ENCODE results near the gene GMDS. TPM values are rescaled to one million over a fixed set of nuclear protein-coding genes. Genes with fewer than 3 reads are reported as not detected.
"Not testable (repeated sequence)": the region's sequence is repeated elsewhere in the genome, so short reads cannot be mapped to it uniquely, and the experiment has no call there.

GMDS gene
- total and polyA plus RNA-seq, 2 donors (not counting 1 experiment from before 2014, with no cell fraction given) = 11.5 to 16.4 TPM

- Mint-ChIP-seq H3K27me3 (no peaks in the 10 kb centered on the region), H3K27ac (no peak overlapping the region), H3K9me3 (ENCODE audit: insufficient read depth) (peaks cover 9% of the 10 kb centered on the region), H3K4me3 (no peak overlapping the region), H3K4me1 (no peaks in the 10 kb centered on the region)
- H3K27ac ChIP-seq (ENCODE audit: low read length in 2 of 2) = no peak overlapping the region
- ATAC-seq (ENCODE audit: low read depth) (no peak), DNase-seq (no peak)
- intact Hi-C loops (cut with micrococcal nuclease) = no loop called here
- no peak overlapping the region for H3K4me3 ChIP-seq (ENCODE audit: control extremely low read depth in 1 of 5, extremely low read depth in 1 of 5, insufficient read depth in 1 of 5, low read depth in 2 of 5, low read length in 4 of 5)
- no peaks in the 10 kb centered on the region for H3K79me2 ChIP-seq (ENCODE audit: control insufficient read depth, insufficient read depth, low read length)
- H3K27me3 ChIP-seq (replicated peaks in 1 of 4; ENCODE audit: control extremely low read depth in 1 of 4, control insufficient read depth in 3 of 4, insufficient read depth in 4 of 4, low read length in 3 of 4) = no peaks in the 10 kb centered on the region
- CTCF ChIA-PET = no interaction called here
- no peaks in the 10 kb centered on the region for H4K20me1 ChIP-seq (ENCODE audit: control insufficient read depth, insufficient read depth, low read length, poor library complexity, severe bottlenecking)
- TF ChIP-seq, protein P1, sequence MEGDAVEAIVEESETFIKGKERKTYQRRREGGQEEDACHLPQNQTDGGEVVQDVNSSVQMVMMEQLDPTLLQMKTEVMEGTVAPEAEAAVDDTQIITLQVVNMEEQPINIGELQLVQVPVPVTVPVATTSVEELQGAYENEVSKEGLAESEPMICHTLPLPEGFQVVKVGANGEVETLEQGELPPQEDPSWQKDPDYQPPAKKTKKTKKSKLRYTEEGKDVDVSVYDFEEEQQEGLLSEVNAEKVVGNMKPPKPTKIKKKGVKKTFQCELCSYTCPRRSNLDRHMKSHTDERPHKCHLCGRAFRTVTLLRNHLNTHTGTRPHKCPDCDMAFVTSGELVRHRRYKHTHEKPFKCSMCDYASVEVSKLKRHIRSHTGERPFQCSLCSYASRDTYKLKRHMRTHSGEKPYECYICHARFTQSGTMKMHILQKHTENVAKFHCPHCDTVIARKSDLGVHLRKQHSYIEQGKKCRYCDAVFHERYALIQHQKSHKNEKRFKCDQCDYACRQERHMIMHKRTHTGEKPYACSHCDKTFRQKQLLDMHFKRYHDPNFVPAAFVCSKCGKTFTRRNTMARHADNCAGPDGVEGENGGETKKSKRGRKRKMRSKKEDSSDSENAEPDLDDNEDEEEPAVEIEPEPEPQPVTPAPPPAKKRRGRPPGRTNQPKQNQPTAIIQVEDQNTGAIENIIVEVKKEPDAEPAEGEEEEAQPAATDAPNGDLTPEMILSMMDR (IDR thresholded peaks at IDR 0.05) = no peak
- no peak for TF ChIP-seq EZH2 (IDR thresholded peaks at IDR 0.05; ENCODE audit: borderline replicate concordance, insufficient read depth, low read depth, low read length, poor library complexity, severe bottlenecking)
- H3K4me1 ChIP-seq (ENCODE audit: control insufficient read depth in 2 of 2, insufficient read depth in 2 of 2, low read length in 2 of 2) = no peaks in the 10 kb centered on the region
- no peaks in the 10 kb centered on the region for H3K9me3 ChIP-seq (ENCODE audit: control extremely low read depth in 1 of 3, control insufficient read depth in 2 of 3, insufficient read depth in 1 of 3, low read length in 2 of 3)
- 94% methylated on average over 9 of the region's 14 CpGs for WGBS (ENCODE audit: insufficient coverage)
- H3K36me3 ChIP-seq (replicated peaks in 1 of 2; ENCODE audit: control extremely low read depth in 1 of 2, control insufficient read depth in 1 of 2, extremely low read depth in 1 of 2, insufficient read depth in 2 of 2, low read length in 1 of 2) = no peaks in the 10 kb centered on the region
- POLR2A ChIA-PET = no interaction called here
- no peak overlapping the region for H3K4me2 ChIP-seq (replicated peaks; ENCODE audit: low read depth, low read length, poor library complexity, severe bottlenecking)
- no peak overlapping the region for H2AFZ ChIP-seq (ENCODE audit: insufficient read depth, low read depth, low read length, poor library complexity, severe bottlenecking)
- no peak overlapping the region for H3K9ac ChIP-seq (ENCODE audit: low read length)
Measured at GRCh38 chr6:1756472-1757129, 488.8 kb downstream of the GMDS start.

DNA sequence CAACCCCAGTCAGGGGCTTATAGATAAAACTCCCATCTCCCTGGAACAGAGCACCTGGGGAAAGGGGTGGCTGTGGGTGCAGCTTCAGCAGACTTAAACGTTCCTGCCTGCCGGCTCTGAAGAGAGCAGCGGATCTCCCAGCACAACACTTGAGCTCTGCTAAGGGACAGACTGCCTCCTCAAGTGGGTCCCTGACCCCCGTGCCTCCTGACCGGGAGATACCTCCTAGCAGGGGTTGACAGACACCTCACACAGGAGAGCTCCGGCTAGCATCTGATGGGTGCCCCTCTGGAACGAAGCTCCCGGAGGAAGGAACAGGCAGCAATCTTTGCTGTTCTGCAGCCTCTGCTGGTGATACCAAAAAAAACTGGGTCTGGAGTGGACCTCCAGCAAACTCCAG lies 494.3 kb downstream of the GMDS start:
- H3K27ac Mint-ChIP-seq; intact Hi-C loops (cut with micrococcal nuclease); H3K9me3 Mint-ChIP-seq (ENCODE audit: insufficient read depth); H3K4me3 Mint-ChIP-seq; H3K4me1 Mint-ChIP-seq; H3K4me3 ChIP-seq (ENCODE audit: control extremely low read depth in 1 of 5, extremely low read depth in 1 of 5, insufficient read depth in 1 of 5, low read depth in 2 of 5, low read length in 4 of 5); H3K79me2 ChIP-seq (ENCODE audit: control insufficient read depth, insufficient read depth, low read length); H3K27me3 ChIP-seq (replicated peaks in 1 of 4; ENCODE audit: control extremely low read depth in 1 of 4, control insufficient read depth in 3 of 4, insufficient read depth in 4 of 4, low read length in 3 of 4); H3K4me2 ChIP-seq (replicated peaks; ENCODE audit: low read depth, low read length, poor library complexity, severe bottlenecking); CTCF ChIA-PET; H3K36me3 ChIP-seq (replicated peaks in 1 of 2; ENCODE audit: control extremely low read depth in 1 of 2, control insufficient read depth in 1 of 2, extremely low read depth in 1 of 2, insufficient read depth in 2 of 2, low read length in 1 of 2); DNase-seq; POLR2A ChIA-PET; H3K27ac ChIP-seq (ENCODE audit: low read length in 2 of 2); H2AFZ ChIP-seq (ENCODE audit: insufficient read depth, low read depth, low read length, poor library complexity, severe bottlenecking); H3K4me1 ChIP-seq (ENCODE audit: control insufficient read depth in 2 of 2, insufficient read depth in 2 of 2, low read length in 2 of 2); H4K20me1 ChIP-seq (ENCODE audit: control insufficient read depth, insufficient read depth, low read length, poor library complexity, severe bottlenecking); ATAC-seq (ENCODE audit: low read depth); H3K27me3 Mint-ChIP-seq; H3K9ac ChIP-seq (ENCODE audit: low read length): not testable (repeated sequence)
- WGBS (ENCODE audit: insufficient coverage) = 99% methylated on average over 8 of the region's 8 CpGs
- H3K9me3 ChIP-seq (ENCODE audit: control extremely low read depth in 1 of 3, control insufficient read depth in 2 of 3, insufficient read depth in 1 of 3, low read length in 2 of 3) = peaks cover 0 to 11% (median 0%) of the 10 kb centered on the region in 3 donors
